GM21825 (cell line): ENCODE measurements around the gene MED12.
"Not testable (repeated sequence)": the region's sequence is repeated elsewhere in the genome, so short reads cannot be mapped to it uniquely, and the experiment has no call there.

Experiments
- ATAC-seq: cut with Tn5 transposase; IDR thresholded peaks from one replicate; pipeline ENCODE4 v1.9.1; 2021; ENCODE audit warnings: mild to moderate bottlenecking, moderate library complexity; ENCODE audit not compliant: unreplicated experiment

Gene MED12

DNA sequence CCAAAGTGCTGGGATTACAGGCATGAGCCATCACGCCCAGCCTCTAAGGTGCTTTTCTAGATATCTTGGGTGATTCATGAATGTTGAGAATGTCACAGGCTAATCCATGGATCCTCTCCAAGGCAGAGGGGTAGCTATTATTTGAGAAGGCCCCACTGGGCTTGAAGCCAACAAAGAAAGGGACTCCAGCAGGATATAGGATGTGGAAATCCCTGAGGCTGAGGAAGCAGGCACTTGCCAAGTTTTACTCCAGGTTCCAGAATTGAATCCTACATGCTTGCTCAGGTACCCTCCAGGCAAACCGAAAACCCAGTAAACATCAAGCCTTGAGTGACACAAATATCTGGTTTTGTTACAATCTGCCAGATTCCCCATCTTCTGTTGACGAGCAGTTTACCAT is 42.1 kb downstream of the MED12 start:
- ATAC-seq, result no peak

DNA sequence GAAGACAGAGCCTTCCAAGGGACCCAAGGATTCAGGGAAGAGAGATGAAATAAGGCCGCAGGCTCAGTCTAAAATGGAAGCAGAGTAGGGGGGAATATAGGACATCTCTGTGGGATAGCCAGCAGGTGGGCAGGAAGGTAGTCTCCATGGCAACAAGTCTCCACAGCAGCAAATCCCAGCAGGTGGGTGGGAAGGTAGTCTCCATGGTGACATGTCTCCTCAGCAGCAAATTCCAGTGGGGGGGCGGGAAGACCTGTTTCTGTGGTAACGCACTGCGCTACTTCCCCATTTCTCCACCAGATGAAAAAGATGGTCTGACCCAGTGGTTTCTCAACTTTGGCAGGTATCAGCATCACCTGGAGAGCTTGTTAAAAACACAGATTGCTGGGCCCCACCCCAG is 44.6 kb downstream of the MED12 start:
- ATAC-seq, result no peak

DNA sequence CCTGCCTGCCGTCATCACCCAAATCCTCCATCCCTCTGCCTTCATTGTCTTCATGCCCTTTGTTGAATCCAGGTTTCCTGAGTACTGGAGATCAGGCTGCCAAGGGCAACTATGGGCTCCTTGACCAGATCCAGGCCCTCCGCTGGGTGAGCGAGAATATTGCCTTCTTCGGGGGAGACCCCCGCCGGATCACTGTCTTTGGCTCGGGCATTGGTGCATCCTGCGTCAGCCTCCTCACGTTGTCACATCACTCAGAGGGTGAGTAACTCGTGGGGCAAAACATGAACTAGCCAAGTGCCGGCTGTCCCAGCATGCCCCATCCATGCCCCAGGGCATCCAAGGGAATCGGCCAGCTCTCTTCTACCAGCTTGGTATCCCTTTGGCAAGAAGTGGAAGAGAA is 45.7 kb downstream of the MED12 start:
- no peak for ATAC-seq

DNA sequence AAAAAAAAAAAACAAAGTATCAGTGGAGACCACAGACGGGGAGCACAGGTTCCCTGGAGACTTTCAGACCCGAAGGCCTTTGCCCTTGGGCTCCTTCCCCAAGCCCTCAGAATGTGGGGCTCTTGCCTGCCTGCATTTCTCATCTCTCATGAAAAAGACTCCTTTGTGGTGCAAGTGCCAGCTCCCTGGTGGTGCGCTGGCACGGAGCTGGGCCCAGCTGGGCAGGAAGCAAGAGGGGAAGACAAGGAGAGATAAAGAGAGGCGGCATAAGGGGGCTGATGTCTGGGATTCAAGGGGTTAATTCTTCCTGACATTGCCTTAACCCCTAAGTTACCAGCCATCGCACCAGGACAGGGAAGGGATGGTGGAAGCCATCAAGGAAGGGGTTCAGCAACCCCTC is 48.1 kb downstream of the MED12 start:
- no peak for ATAC-seq

DNA sequence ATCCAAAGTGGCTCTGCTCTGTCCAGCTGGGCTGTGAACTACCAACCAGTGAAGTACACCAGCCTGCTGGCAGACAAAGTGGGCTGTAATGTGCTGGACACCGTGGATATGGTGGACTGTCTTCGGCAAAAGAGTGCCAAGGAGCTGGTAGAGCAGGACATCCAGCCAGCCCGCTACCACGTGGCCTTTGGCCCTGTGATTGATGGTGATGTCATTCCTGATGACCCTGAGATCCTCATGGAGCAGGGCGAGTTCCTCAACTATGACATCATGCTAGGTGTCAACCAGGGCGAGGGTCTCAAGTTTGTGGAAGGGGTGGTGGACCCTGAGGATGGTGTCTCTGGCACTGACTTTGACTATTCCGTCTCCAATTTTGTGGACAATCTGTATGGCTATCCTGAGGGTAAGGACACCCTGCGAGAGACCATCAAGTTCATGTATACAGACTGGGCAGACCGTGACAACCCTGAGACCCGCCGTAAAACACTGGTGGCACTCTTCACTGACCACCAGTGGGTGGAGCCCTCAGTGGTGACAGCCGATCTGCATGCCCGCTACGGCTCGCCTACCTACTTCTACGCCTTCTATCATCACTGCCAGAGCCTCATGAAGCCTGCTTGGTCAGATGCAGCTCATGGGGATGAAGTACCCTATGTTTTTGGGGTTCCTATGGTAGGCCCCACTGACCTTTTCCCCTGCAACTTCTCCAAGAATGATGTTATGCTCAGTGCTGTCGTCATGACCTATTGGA is 48.8 kb downstream of the MED12 start:
- no peak for ATAC-seq

DNA sequence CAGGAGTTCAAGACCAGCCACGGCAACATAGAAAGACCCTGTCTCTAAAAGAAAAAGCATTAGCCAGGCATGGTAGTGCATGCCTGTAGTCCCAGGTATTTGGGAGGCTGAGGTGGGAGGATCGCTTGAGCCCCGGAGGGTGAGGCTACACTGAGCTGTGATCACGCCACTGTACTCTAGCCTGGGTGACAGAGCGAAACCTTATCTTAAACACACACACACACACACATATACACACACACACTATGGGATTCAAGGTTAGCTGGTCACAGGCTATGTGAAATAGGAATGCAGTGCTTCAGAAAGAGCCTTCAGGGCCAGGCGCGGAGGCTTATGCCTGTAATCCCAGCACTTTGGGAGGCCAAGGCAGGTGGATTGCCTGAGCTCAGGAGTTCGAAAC is 49.7 kb downstream of the MED12 start:
- no peak for ATAC-seq

DNA sequence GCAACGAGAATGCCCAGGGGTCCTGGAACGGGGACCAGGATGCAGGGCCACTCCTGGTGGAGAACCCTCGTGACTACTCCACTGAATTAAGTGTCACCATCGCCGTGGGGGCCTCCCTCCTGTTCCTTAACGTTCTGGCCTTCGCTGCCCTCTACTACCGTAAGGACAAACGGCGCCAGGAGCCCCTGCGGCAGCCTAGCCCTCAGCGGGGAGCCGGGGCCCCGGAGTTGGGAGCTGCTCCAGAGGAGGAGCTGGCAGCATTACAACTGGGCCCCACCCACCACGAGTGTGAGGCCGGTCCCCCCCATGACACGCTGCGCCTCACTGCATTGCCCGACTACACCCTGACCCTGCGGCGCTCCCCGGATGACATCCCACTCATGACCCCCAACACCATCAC is 51.2 kb downstream of the MED12 start:
- no peak for ATAC-seq

DNA sequence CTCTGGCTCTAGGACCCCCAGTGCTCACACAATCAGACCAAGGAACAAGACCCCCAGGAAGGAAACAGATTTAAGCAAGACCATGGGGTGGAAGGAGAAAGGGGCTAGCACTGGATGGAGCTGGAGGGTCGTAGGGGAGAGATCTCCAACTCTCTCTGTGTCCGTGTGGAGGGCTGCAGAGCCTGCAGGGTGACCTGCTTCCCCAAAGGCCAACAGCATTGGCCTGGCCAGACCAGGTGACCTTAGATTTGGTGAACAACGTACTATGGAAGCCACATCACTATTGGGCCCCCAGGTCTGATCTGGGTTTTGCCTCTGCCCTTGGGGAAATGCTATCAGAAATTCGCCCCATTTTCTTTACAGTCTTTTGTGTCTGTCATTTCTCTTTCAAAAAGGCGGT is 52.3 kb downstream of the MED12 start:
- no peak for ATAC-seq

DNA sequence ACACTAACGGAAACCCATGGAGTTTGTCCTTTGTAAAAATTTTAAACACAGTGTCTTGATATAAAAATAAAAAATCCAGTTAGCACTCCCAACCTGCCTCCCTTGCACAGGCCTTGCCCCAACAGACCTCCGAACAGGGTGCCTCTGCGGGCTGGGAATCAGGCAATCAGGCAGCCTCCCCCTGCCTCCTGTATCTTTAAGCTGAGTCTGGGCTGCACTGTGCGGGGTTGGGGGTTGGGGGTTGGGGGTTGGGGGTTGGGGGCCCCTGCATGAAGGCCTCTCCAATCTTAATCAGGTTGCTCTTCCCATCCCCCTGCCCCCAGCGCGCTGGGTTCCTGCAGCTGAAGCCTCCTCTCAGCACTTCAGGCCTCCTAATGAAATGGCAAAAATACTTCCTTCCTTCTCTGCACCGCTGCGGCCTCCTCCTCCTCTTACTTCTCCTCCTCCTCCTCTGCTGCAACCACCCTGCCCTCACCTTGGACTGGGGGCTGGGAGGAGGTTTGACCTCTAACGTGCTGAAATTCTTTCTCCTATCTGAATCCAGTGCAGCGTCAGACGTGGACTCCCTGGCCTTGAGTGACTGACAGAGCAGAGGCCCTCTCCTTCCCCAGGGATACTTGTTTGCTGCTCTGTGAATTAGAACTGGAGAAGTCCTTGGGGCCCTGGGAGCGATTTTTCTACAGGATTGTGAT is 52.9 kb downstream of the MED12 start:
- ATAC-seq, result no peak

DNA sequence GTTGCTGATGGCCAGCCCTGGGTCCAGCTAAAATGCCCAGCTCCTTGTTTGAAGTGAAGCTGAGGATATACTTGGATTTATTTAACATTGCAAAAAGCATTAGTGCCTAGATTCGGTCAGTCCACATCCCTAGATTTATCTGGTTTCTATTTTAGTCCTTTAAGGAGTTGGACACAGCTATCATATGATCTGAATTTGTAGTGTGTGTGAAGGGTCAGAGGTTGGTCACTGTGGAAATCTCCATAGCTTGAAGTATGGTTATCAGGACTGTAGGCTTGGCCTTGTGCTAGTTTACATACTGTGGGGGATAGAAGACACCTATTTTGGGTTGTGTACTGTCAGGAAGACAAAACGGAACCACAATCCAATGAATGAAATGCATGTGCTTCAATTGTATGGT is 55.0 kb downstream of the MED12 start:
- no peak for ATAC-seq

DNA sequence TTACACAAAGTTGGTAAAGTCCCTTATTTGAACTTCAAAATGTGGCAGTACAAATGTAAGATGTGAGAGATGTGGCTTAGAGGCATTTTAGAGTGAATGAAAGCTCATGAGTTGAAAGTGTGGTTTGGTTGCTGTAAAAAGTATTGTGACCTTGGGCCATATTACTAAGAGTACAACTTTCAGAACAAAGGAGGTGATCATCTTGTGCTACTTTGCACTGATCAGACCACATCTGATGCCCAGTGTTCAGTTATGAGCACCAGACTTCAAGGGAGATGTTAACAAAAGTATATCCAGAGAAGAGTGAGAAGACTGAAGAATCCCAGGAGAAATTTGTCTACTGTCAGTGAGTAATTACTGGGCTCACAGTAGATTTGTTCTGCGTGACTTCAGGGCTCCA is 56.4 kb downstream of the MED12 start:
- no peak for ATAC-seq

DNA sequence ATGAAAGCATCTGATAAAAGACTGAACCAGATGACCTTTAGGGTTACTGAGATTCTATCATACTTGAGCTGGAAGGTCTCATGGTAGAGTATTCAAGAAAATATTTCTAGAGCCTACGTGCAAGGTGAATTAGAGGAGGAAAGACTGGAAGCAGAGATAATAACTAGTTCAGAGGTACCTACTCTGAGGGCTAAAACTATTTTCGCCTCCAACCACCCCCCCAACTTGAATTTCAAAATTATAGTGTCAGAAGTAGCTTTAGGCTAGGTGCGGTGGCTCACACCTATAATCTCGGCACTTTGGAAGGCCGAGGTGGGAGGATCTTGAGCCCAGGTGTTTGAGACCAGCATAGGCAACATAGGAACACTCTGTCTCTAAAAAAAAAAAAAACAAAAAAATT is 57.1 kb downstream of the MED12 start:
- no peak for ATAC-seq

DNA sequence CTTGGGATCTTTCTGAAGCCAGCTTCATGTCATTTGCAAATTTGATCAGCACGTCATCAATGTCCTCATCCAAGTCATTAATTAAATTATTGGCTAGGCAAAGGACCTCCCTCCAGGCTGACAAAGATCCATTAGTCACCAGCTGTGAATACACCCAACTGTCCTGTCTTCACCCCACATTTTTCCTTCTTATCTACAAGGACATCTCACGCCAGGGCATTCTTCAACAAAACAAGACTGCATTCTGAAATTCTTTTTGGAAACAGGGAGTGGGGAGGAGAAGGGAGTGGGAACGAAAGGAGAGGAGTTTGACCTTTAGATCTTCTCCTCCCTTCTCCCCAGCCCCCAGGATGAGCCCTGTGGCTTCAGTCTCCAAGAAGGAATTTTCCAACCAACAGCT is 58.9 kb downstream of the MED12 start:
- ATAC-seq, result no peak

DNA sequence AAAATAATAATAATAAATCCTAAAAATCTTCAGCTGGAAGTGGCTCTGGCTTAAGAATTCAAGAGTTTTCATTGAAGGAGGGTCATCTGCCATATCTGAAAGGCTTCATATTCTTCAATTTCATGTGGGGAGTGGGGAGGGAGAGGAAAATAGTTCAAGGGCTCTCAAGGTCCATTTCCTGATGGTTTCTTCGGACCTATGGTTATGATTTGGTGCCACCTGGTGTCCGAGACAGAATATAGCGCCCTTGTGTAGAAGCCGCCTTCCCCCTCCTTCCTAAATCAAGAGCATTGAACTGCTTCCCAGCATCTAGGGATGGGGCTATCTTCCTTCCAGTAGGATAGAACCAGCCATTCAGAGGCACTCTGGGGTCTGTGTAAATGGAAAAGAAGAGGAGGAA is 60.5 kb downstream of the MED12 start:
- ATAC-seq, result no peak

DNA sequence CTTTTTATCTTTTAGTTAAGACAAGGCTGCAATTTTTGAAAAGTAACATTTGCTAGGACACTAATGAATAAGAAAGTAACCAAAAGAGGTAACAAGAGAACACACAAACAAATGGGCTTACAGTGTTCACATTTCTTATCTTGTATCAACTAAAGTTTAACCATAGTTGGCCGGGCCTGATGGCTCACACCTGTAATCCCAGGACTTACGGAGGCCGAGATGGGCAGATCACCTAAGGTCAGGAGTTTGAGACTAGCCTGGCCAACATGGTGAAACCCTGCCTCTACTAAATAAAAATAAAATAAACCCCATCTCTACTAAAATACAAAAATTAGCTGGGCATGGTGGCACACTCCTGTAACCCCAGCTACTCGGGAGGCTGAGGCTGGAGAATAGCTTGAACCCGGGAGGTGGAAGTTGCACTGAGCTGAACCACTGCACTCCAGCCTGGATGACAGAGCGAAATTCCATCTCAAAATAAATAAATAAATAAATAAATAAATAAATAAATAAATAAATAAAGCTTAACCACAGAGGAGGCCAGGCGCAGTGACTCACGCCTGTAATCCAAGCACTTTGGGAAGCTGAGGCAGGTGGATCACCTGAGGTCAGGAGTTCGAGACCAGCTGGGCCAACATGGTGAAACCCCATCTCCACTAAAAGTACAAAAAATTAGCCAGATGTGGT is 62.3 kb downstream of the MED12 start:
- not testable (repeated sequence) for ATAC-seq

DNA sequence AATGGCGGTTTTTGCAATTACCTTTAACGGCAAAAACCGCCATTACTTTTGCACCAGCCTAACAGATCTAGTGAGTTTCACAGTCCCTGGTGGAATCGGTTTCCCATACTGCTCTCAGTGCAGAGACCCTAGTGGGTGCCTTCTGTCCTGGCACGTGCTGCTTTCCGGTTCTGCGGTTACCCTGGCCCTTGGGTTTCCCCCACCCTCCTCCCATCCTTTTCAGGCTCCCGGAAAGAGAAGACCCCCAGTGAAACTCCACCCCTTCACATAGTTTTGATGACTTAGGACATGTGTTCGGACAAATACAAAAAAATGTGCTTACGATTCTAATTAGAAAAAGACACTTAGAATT is 63.1 kb downstream of the MED12 start:
- peak; percentile 48 for ATAC-seq

DNA sequence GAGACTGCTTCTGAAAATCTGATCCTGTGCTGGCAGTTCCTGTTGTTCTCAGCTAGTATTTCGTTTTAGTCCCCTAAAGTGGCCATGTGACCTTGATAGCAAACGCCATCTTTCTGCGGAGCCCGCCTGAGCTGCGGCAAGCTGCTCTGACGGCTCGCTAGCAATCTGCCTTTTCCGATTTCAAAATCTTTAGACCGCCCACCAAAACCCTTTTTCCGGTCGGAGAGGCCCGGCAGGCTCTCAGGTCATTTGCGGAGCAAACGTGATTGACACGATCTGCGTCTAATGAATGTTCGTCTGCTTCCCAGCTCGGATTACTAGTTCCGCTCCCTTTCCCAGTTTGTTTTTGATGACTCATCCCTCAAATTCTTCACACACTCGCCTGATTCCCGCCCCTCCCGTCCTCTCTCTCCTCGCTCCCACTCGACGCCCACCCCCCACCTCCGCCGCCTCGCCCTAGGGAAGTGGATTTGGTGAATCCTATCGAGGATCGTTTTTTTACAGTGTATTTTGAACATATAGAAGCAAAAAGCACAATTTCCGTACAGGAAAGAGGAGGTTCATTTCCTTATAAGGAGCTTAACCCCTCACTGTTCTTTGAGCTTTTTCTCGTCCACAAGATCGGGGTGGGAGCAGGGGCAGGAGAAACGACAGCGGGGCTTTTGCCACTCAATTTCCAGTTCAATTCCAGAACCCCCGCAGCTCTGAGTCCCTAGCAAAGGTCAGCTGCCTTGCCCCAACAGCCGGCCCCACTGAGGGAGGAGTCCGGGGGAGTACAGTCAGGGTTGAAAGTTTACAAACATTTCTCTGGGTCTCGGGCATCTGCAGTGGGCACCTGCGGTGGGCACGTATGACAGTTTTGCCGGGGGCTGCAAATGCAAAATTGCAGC is 63.8 kb downstream of the MED12 start:
- ATAC-seq, result peak; percentile 73

DNA sequence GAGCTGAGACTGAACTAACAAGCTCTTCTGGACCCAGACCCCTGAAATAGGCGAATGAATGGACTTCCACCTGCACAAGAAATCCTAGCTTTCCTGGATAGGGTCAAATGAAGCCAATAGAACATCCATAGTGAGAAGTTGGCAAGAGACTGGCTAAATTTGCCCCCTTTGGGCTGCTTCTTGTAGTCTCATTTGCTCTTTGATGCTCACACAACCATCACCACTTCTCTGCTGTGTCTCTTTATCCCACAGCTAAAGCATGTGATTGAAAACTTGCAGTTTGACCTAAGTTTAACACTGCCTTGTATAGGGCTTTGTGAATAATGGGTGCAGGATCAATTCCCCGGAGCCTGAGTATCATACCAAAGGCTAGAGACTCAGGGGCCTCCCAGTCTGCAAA is 64.5 kb downstream of the MED12 start:
- no peak for ATAC-seq

DNA sequence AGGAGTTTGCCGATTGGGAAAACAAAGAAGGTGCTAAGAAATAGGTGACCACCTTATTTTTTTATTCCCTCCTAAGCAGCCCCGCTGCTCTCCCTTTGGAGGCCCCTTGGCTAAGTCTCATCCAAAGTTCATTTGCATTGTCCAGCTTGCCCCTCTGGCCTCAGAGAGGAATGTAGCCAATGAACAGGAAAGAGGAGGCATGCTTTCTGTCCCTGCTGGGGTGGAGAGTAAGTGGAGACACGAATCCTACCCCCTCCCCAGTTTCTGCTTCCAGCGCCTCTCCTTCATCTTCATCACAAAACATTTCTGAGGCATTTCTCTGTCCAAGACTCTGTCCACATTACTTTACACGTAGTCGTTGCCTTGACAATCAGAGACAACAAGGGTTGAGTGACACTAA is 64.9 kb downstream of the MED12 start:
- no peak for ATAC-seq

DNA sequence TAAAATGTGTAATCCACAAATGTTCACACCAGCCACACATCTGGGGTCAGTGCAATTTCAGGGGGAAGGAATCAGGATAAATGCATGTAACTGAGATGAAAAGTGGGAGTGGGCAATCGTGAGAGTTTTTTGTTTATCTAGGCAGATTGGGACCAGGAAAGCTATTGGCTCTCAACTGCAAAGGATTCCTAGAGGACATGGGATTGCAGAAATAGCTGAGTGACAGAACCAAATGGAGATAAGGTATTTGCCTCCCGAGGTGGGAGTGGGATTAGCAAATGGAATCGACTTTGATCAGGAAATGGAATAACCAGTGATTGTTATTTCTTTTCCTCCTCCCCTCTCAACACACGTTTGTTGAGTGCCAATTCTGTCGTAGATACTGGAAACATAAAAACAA is 65.7 kb downstream of the MED12 start:
- no peak for ATAC-seq

DNA sequence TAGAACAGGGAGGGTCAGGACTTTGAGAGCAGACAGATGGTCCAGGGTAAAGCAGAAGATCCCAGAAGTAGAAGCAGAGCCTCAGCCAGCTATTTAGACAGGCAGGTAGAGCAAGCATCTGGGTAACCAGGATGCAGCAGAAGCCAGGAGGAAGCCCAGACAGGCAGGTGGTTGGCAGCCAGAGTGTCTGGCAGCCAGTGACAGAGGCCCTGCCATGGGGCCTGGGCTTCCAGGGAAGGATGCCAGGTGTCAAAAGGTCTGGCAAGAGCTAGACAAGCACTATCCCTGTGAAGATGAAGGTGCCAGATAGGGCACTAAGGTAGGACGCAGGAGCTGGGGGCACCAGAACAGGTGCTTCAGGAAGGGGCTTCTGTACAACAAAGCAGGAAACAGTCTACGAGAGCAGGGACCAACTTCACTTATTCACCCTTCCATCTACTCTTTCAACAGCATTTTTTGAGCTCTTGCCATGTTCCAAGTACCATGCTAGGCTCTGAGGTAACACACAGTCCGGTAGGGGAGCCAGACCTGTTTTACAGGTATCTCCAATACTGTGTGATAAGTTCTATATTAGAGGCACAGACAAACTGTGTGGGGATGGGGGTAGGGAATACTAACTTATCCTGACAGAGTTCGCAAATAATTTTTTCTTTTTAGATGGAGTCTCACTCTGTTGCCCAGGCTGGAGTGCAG is 66.6 kb downstream of the MED12 start:
- no peak for ATAC-seq
